ENCODE measurements around the gene TMA16. TPM values are rescaled to one million over a fixed set of nuclear protein-coding genes. Genes with fewer than 3 reads are reported as not detected.

Gene TMA16
- total RNA-seq, 1 donor from 2014 or later: 36.9 TPM

GRCh38 chr4:163489929-163490328 is 4.6 kb upstream of the TMA16 start:
- Histone ChIP-seq H3K27me3 (no peaks in the 10 kb centered on the region), H3K4me3 (no peak overlapping the region), H3K36me3 (no peaks in the 10 kb centered on the region), H3K27ac (no peak overlapping the region), H3K9me3 (no peaks in the 10 kb centered on the region), H3K4me1 (peaks cover 0 to 4% of the 10 kb centered on the region in 2 donors)
- no peak for DNase-seq (ENCODE audit: low spot score in 2 of 2)
- intact Hi-C loops (cut with DNase I): no loop called here
- no peak for TF ChIP-seq CTCF (IDR thresholded peaks at IDR 0.05)

GRCh38 chr4:163492951-163493504 is 1.5 kb upstream of the TMA16 start:
- Histone ChIP-seq H3K4me1 (peaks cover 2 to 9% of the 10 kb centered on the region in 2 donors), H3K27ac (no peak overlapping the region), H3K36me3 (no peaks in the 10 kb centered on the region), H3K4me3 (no peak overlapping the region), H3K9me3 (no peaks in the 10 kb centered on the region), H3K27me3 (no peaks in the 10 kb centered on the region)
- TF ChIP-seq CTCF (IDR thresholded peaks at IDR 0.05): no peak
- DNase-seq (ENCODE audit: low spot score in 2 of 2): no peak
- intact Hi-C loops (cut with DNase I): no loop called here

GRCh38 chr4:163493643-163494359 is 689 bp upstream of the TMA16 start:
- intact Hi-C loops (cut with DNase I): loop anchor here (2.0 kb wide), 3 partner anchors 55 to 327 kb away; partner anchors contain the start of gene NAF1
- peak overlapping the region; percentile 83 to 90 for H3K4me3 ChIP-seq
- peaks cover 2 to 9% of the 10 kb centered on the region in 2 donors for H3K4me1 ChIP-seq
- DNase-seq (ENCODE audit: low spot score in 2 of 2): no peak
- H3K36me3 ChIP-seq: no peaks in the 10 kb centered on the region
- no peaks in the 10 kb centered on the region for H3K27me3 ChIP-seq
- no peaks in the 10 kb centered on the region for H3K9me3 ChIP-seq
- peak overlapping the region; percentile 75 to 88 for H3K27ac ChIP-seq
- TF ChIP-seq CTCF (IDR thresholded peaks at IDR 0.05): no peak

- no peak overlapping the region for H3K27ac ChIP-seq
Measured at GRCh38 chr4:163495900-163496299, 1.4 kb downstream of the TMA16 start.

GRCh38 chr4:163500586-163500985 is 6.1 kb downstream of the TMA16 start:
- Histone ChIP-seq H3K27me3 (no peaks in the 10 kb centered on the region), H3K27ac (no peak overlapping the region), H3K4me3 (no peak overlapping the region), H3K4me1 (peaks cover 2 to 6% of the 10 kb centered on the region in 2 donors), H3K36me3 (no peaks in the 10 kb centered on the region), H3K9me3 (no peaks in the 10 kb centered on the region)
- no peak for DNase-seq (ENCODE audit: low spot score in 2 of 2)
- intact Hi-C loops (cut with DNase I): no loop called here
- TF ChIP-seq CTCF (IDR thresholded peaks at IDR 0.05): no peak

More at GRCh38 chr4:163495900-163496299, 1.4 kb downstream of the TMA16 start:
- no peak for TF ChIP-seq CTCF (IDR thresholded peaks at IDR 0.05)
- Histone ChIP-seq H3K36me3 (no peaks in the 10 kb centered on the region), H3K9me3 (no peaks in the 10 kb centered on the region), H3K27me3 (no peaks in the 10 kb centered on the region), H3K4me1 (peaks cover 2 to 9% of the 10 kb centered on the region in 2 donors), H3K4me3 (peak overlapping the region; percentile 83 to 90)
- no peak for DNase-seq (ENCODE audit: low spot score in 2 of 2)
- intact Hi-C loops (cut with DNase I): loop anchor here (2.0 kb wide), 3 partner anchors 53 to 329 kb away; partner anchors contain the start of gene NAF1
